Melanocyte of skin (primary cell): ENCODE data around the gene NFATC3. TPM values are rescaled to one million over a fixed set of nuclear protein-coding genes. Genes with fewer than 3 reads are reported as not detected.

ENCODE experiments used
- small RNA-seq, 2 donors: library from RNA; depleted of rRNA; stranded (forward); fragments of <200 nt; gene quantifications; one replicate each; pipeline ENCODE3, GENCODE V24; 2012
- total RNA-seq, 2 donors: library from RNA; depleted of rRNA; stranded (reverse); fragments of >200 nt; gene quantifications; 2 replicates each; pipeline ENCODE4 v1.2.3, GENCODE V29; 2012

The NFATC3 gene
- total RNA-seq: 10 to 100 TPM; 20.3 to 31.3 TPM

GRCh38 chr16:68085259-68086071, at the start of gene NFATC3:
Gene NFATC3, plus strand, starts transcription at chr16:68085370. Its CDS starts 312 bp downstream, at chr16:68085682.

DNA sequence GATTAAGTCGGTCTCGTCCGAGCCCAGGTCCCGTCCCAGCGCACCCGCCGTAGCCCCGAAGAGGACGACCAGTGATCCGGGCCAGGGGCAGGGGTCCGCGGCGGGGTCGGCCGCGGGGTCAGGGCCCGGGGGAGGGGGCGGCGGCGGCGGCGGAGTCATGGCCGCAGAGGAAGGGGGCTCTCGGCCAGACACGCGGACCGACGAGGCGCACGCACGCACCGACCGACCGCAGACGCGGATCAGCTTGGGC, 150.6 kb downstream of the NFATC3 start, which contains the start of gene ESRP2:
Gene ESRP2 (minus strand): TSS at position 241 of the 250 bp plus-strand sequence. CDS start 82 bp downstream, at position 159.

GRCh38 chr16:68244903-68245853, 160.0 kb downstream of the NFATC3 start, which contains the start of gene PLA2G15:
Gene PLA2G15, plus strand, starts transcription at chr16:68245373. Its CDS starts 54 bp downstream, at chr16:68245427.

GRCh38 chr16:68264128-68265077, 179.2 kb downstream of the NFATC3 start, which contains the start of gene SLC7A6:
Gene SLC7A6, plus strand, starts transcription at chr16:68264526. Its CDS starts 10,201 bp downstream, at chr16:68274727.

Small RNAs within 50 kb of the gene (small RNA-seq; reads per million reads assigned to genes)
- 0 reads per million in 2 donors for gene RF00019
- 0 reads per million in 2 donors for gene RF00554

Other genes starting within 250 kb of the NFATC3 start
- gene THAP11, start 243.1 kb upstream of the NFATC3 start, total RNA-seq: 10 to 100 TPM; 26.5 to 40.0 TPM
- gene NUTF2, start 238.4 kb upstream of the NFATC3 start, total RNA-seq: 100 to 1,000 TPM; 317 to 429 TPM
- 10 to 100 TPM; 20.3 to 29.0 TPM for gene CENPT, start 237.7 kb upstream of the NFATC3 start, total RNA-seq
- gene EDC4, start 212.3 kb upstream of the NFATC3 start, total RNA-seq: 10 to 100 TPM; 55.7 to 64.9 TPM
- under 1 TPM in 1 of 2 donors, not detected in 1; 0.34 TPM for gene NRN1L, start 200.5 kb upstream of the NFATC3 start, total RNA-seq
- gene PSKH1, start 192.1 kb upstream of the NFATC3 start, total RNA-seq: 10 to 100 TPM; 19.6 to 24.1 TPM
- gene CTRL, start 153.5 kb upstream of the NFATC3 start, total RNA-seq: 1 to 10 TPM in 1 of 2 donors, not detected in 1; 1.3 TPM
- 10 to 100 TPM; 63.9 to 66.4 TPM for gene PSMB10, start 148.5 kb upstream of the NFATC3 start, total RNA-seq
- gene LCAT, start 141.2 kb upstream of the NFATC3 start, total RNA-seq: 1 to 10 TPM; 1.0 to 1.7 TPM
- 10 to 100 TPM; 25.3 to 25.5 TPM for gene SLC12A4, start 116.7 kb upstream of the NFATC3 start, total RNA-seq
- not detected for gene DPEP3, start 104.9 kb upstream of the NFATC3 start, total RNA-seq
- not detected for gene DPEP2, start 85.9 kb upstream of the NFATC3 start, total RNA-seq
- gene DPEP2NB, start 69.5 kb upstream of the NFATC3 start, total RNA-seq: not detected
- gene DDX28, start 62.1 kb upstream of the NFATC3 start, total RNA-seq: 10 to 100 TPM; 17.6 to 19.6 TPM
- gene DUS2, start 62.1 kb upstream of the NFATC3 start, total RNA-seq: 10 to 100 TPM; 14.1 to 24.6 TPM
- gene ESRP2, start 150.8 kb downstream of the NFATC3 start, total RNA-seq: under 1 TPM in 1 of 2 donors, not detected in 1; under 0.01 TPM
- 10 to 100 TPM; 31.0 to 34.4 TPM for gene PLA2G15, start 160.0 kb downstream of the NFATC3 start, total RNA-seq
- gene SLC7A6, start 179.2 kb downstream of the NFATC3 start, total RNA-seq: 10 to 100 TPM; 30.3 to 34.8 TPM
- gene SLC7A6OS, start 225.6 kb downstream of the NFATC3 start, total RNA-seq: 10 to 100 TPM; 15.8 to 21.6 TPM
- 10 to 100 TPM; 61.6 to 79.9 TPM for gene PRMT7, start 225.6 kb downstream of the NFATC3 start, total RNA-seq